HepG2 (cell line): ENCODE measurements around the gene GHRHR. TPM values are rescaled to one million over a fixed set of nuclear protein-coding genes. Genes with fewer than 3 reads are reported as not detected.
A peak's percentile ranks its signal among the peaks of the same experiment; 100 is the strongest.

ENCODE experiments used
- ATAC-seq: fragments of 200-7000 bp; cut with Tn5 transposase; 3 replicates; pipeline ENCODE4 v1.9.1; 2020; ENCODE audit warnings: mild to moderate bottlenecking, moderate library complexity
- BruUV-seq: library from RNA; stranded (reverse); fragments of 400-500 nt; replicated peaks from 2 replicates; lab custom pipeline; 2021; lab: Mats Ljungman, UMichigan
- CTCF ChIA-PET: fragments of 300-600 bp; formaldehyde crosslinking; extraction: SDS; loops from one replicate; lab custom pipeline; 2021; ENCODE audit warnings: low total read pairs, inconsistent platforms, low intra/inter-chr PET ratio; lab: Yijun Ruan, JAX
- POLR2A ChIA-PET: fragments of 350-600 bp; sonication (Branson Sonifier 250); formaldehyde crosslinking; loops from one replicate; lab custom pipeline; 2020; ENCODE audit warnings: antibody characterized with exemption, inconsistent platforms; lab: Yijun Ruan, JAX
- DNase-seq: peaks from one replicate; pipeline ENCODE4 v3.0.0-alpha.2; 2015; ENCODE audit warnings: low spot score
- FAIRE-seq: peaks from 3 replicates; lab custom pipeline; 2011; peaks lifted over from hg19 to GRCh38; lab: Jason Lieb, UNC
- H2AFZ ChIP-seq: one replicate; pipeline ENCODE4 v1.6.1; 2011; ENCODE audit warnings: low read length, inconsistent platforms
- H3K27ac ChIP-seq: fragments of 300-600 bp; 3 replicates; pipeline ENCODE4 v1.8.0; 2011; ENCODE audit warnings: mixed run types, mild to moderate bottlenecking, mixed read lengths, low read length, inconsistent platforms; ENCODE audit not compliant: insufficient read depth; ENCODE audit errors: extremely low read length
- H3K27me3 ChIP-seq, 2 experiments: fragments of 200-600 bp in 1 of 2; 2 replicates in 1 of 2; 3 replicates in 1 of 2; pipeline versions ENCODE4 v1.6.0 to v1.8.0; 2011; ENCODE audit warnings: low read length in 2 of 2, mild to moderate bottlenecking in 2 of 2, moderate library complexity in 2 of 2, inconsistent platforms in 1 of 2; ENCODE audit not compliant: insufficient read depth in 2 of 2, control insufficient read depth in 1 of 2
- H3K36me3 ChIP-seq, 2 experiments: fragments of 200-600 bp in 1 of 2; replicated peaks in 1 of 2; 2 replicates in 1 of 2; 3 replicates in 1 of 2; pipeline versions ENCODE4 v1.5.1 to v1.8.0; 2011; ENCODE audit warnings: low read length in 2 of 2, inconsistent platforms in 1 of 2; ENCODE audit not compliant: insufficient read depth in 2 of 2, control insufficient read depth in 1 of 2
- H3K4me1 ChIP-seq: 2 replicates; pipeline ENCODE4 v1.5.1; 2012; ENCODE audit warnings: low read length, inconsistent platforms; ENCODE audit not compliant: insufficient read depth
- H3K4me2 ChIP-seq: 2 replicates; pipeline ENCODE4 v1.6.0; 2011; ENCODE audit warnings: low read depth, low read length, inconsistent platforms
- H3K4me3 ChIP-seq, 3 experiments: fragments of 200-600 bp in 1 of 3; sonication (generic), shearing (Covaris generic) in 1 of 3; replicated peaks in 1 of 3; 2 replicates each; pipeline ENCODE4 v1.5.1; 2011 to 2016; ENCODE audit warnings: low read length in 3 of 3, inconsistent platforms in 2 of 3, low read depth in 2 of 3, mild to moderate bottlenecking in 2 of 3, control low read depth in 1 of 3, mixed read lengths in 1 of 3; ENCODE audit not compliant: insufficient read depth in 1 of 3
- H3K79me2 ChIP-seq: one replicate; pipeline ENCODE4 v1.6.1; 2011; ENCODE audit warnings: low read length, inconsistent platforms; ENCODE audit not compliant: insufficient read depth
- H3K9ac ChIP-seq: 2 replicates; pipeline ENCODE4 v1.6.0; 2011; ENCODE audit warnings: mild to moderate bottlenecking, low read depth, low read length, inconsistent platforms; ENCODE audit not compliant: insufficient read depth
- H3K9me3 ChIP-seq: 2 replicates; pipeline ENCODE4 v1.5.1; 2012; ENCODE audit warnings: mild to moderate bottlenecking, low read length
- H4K20me1 ChIP-seq: 2 replicates; pipeline ENCODE4 v1.6.0; 2011; ENCODE audit warnings: inconsistent platforms, mild to moderate bottlenecking, low read length, moderate library complexity; ENCODE audit not compliant: insufficient read depth
- DZIP1 ChIP-seq: sonication (generic); formaldehyde crosslinking; IDR thresholded peaks from 2 replicates; pipeline ENCODE4 v1.5.0; 2020; ENCODE audit warnings: mild to moderate bottlenecking, missing genetic modification reagents
- GLI4 ChIP-seq: sonication (generic); formaldehyde crosslinking; IDR thresholded peaks from 2 replicates; pipeline ENCODE4 v1.5.1; 2020; ENCODE audit warnings: missing genetic modification reagents, mild to moderate bottlenecking, moderate library complexity, borderline replicate concordance
- ISL2 ChIP-seq: sonication (generic); formaldehyde crosslinking; IDR thresholded peaks from 2 replicates; pipeline ENCODE4 v1.5.0; 2020; ENCODE audit warnings: missing genetic modification reagents
- MAFF ChIP-seq: IDR thresholded peaks from 2 replicates; pipeline ENCODE4 v1.6.1; 2011; ENCODE audit warnings: low read depth, low read length, improper control_type of control experiment
- MAFK ChIP-seq, 2 experiments: IDR thresholded peaks in 1 of 2; conservative IDR thresholded peaks in 1 of 2; 2 replicates each; pipeline ENCODE4 v1.6.1; 2011; ENCODE audit warnings: improper control_type of control experiment in 2 of 2, low read length in 2 of 2
- NFE2L2 ChIP-seq: fragments of 150-350 bp; IDR thresholded peaks from 2 replicates; pipeline ENCODE4 v1.6.1; 2014; ENCODE audit warnings: low read length
- NR2C2 ChIP-seq: sonication (generic); formaldehyde crosslinking; IDR thresholded peaks from 2 replicates; pipeline ENCODE4 v1.4.0; 2020; ENCODE audit warnings: missing genetic modification reagents, mild to moderate bottlenecking, moderate library complexity, borderline replicate concordance
- SNAPC2 ChIP-seq: sonication (generic); formaldehyde crosslinking; IDR thresholded peaks from 2 replicates; pipeline ENCODE4 v1.8.1; 2022; ENCODE audit warnings: mild to moderate bottlenecking, missing genetic modification reagents
- ZFP36 ChIP-seq: fragments of 150-350 bp; IDR thresholded peaks from 2 replicates; pipeline ENCODE4 v1.6.1; 2018; ENCODE audit warnings: borderline replicate concordance, low read length, low read depth; ENCODE audit not compliant: partially characterized antibody
- ZNF17 ChIP-seq: sonication (generic); formaldehyde crosslinking; IDR thresholded peaks from 2 replicates; pipeline ENCODE4 v1.5.0; 2020; ENCODE audit warnings: mild to moderate bottlenecking, missing genetic modification reagents
- ZNF484 ChIP-seq: sonication (generic); formaldehyde crosslinking; IDR thresholded peaks from 2 replicates; pipeline ENCODE4 v1.5.1; 2020; ENCODE audit warnings: mild to moderate bottlenecking, low read depth, missing genetic modification reagents, borderline replicate concordance
- WGBS: methylation state at CpG from one replicate; pipeline ENCODE4 v1.1.6; 2017; ENCODE audit warnings: low lambda C conversion rate; 5-methylcytosine and 5-hydroxymethylcytosine counted together
- in situ Hi-C: cut with HindIII; loops from 2 replicates; pipeline ENCODE4 v1.10.0; 2017; ENCODE audit warnings: low pct_unique_long_range_greater_than_20kb; ENCODE audit not compliant: extremely low pct_ligation_motif_present
- intact Hi-C: fragments of 100-400 bp; cut with micrococcal nuclease; formaldehyde crosslinking; loops from one replicate; pipeline ENCODE4 v1.10.0; 2022; ENCODE audit not compliant: unreplicated experiment
- polyA plus RNA-seq, 8 experiments: library from polyadenylated mRNA; depleted of rRNA in 3 of 8; stranded (reverse) in 7 of 8; unstranded in 1 of 8; fragments of >200 nt; fragmentation: Illumina TruSeq in 4 of 8; extraction: Trizol in 4 of 8; gene quantifications; 2 replicates each; pipeline versions ENCODE4 v1.2.1 to v1.2.3, GENCODE V29; 2011 to 2016; ENCODE audit warnings: low read depth in 4 of 8, missing spikeins in 1 of 8, mixed read lengths in 1 of 8; ENCODE audit not compliant: insufficient read depth in 1 of 8
- total RNA-seq, 5 experiments: library from RNA; depleted of rRNA; stranded (reverse); fragments of >200 nt; fragmentation: Illumina TruSeq; extraction: Trizol; gene quantifications; 2 replicates each; pipeline ENCODE4 v1.2.3, GENCODE V29; 2016; ENCODE audit warnings: low read depth in 1 of 5

The GHRHR gene
- total and polyA plus RNA-seq, 2 of the 13 experiments (the other 11 are each of a cell fraction or from before 2014, with no cell fraction given): not detected

GRCh38 chr7:30994206-30995100 is 30.7 kb downstream of the GHRHR start (continued):
- TF ChIP-seq DZIP1 (CRISPR knock-in tag) (no peak), ZNF17 (CRISPR knock-in tag) (no peak)

- no peaks in the 10 kb centered on the region; a peak in 1 of 5 replicates for H3K27me3 ChIP-seq
- H3K4me2 ChIP-seq: no peak overlapping the region
- intact Hi-C loops: no loop called here
- CTCF ChIA-PET: no interaction called here
- no peak overlapping the region for H3K4me3 ChIP-seq
- H3K36me3 ChIP-seq: no peaks in the 10 kb centered on the region
- H3K9ac ChIP-seq: no peak overlapping the region
- POLR2A ChIA-PET: no interaction called here
- DNase-seq (no peak), ATAC-seq (no peak), FAIRE-seq (no peak)
- 43% methylated on average over 7 of the region's 7 CpGs for WGBS
- no peak overlapping the region for H2AFZ ChIP-seq
- H3K9me3 ChIP-seq: no peaks in the 10 kb centered on the region
- 0 out of 2 replicates have a peak, but pooled peaks cover under 1% of the 10 kb centered on the region for H3K4me1 ChIP-seq
- BruUV-seq: no TSS peak
- no peak overlapping the region for H3K27ac ChIP-seq
- no peaks in the 10 kb centered on the region for H4K20me1 ChIP-seq
- TF ChIP-seq MAFF: peak; percentile 46; the same call in 1 of the 2 replicates
- TF ChIP-seq NFE2L2: peak; percentile 5; the same call in 1 of the 2 replicates
- peak; percentile 18 to 67; a peak in 3 of 4 replicates for TF ChIP-seq MAFK (conservative IDR thresholded peaks at IDR 0.05 in 1 of 2, IDR thresholded peaks at IDR 0.05 in 1 of 2; ENCODE audit: low read length in 2 of 2)
- no peak for TF ChIP-seq ZFP36
- TF ChIP-seq SNAPC2 (CRISPR knock-in tag): no peak
- TF ChIP-seq ZNF484: no peak
- TF ChIP-seq ISL2: no peak
- no peak for TF ChIP-seq GLI4 (CRISPR knock-in tag)
- TF ChIP-seq NR2C2: no peak
- in situ Hi-C loops: loop anchor here (25.0 kb wide), 1 partner anchor 742 kb away; no protein-coding TSS in a partner anchor
- H3K79me2 ChIP-seq: no peaks in the 10 kb centered on the region
Measured at GRCh38 chr7:30995536-30995935, 31.8 kb downstream of the GHRHR start.
